ENCODE results near the gene ATAD1. TPM values are rescaled to one million over a fixed set of nuclear protein-coding genes. Genes with fewer than 3 reads are reported as not detected.

ATAD1 gene
- total RNA-seq, 1 experiment from 2014 or later, result 62.0 TPM

DNA sequence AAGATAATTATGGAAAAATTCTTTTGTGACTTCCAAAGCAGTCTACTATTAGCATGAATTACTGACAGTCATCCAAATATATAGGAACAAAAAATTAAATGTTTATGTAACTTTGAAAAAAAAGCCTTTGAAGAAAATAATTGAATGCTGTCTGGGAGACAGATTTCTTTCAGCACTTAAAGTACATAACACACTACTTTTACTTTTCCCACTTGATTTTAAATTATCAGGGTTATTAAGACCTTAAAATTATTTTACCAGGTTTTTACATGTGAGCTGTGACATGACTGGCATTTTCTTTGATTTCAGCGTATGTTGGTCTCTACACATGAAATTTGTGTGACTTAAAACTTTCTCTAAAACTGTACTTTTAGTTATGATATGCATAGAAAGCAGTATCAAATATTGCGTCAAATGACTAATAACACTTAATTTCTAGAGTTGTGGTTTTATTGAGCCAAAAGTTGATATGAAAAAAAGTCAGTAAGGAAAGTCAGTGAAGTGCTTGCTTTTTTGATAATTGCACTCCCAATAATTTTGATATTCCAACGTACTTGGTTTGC is 48.5 kb upstream of the ATAD1 start:
- in situ Hi-C loops (cut with HindIII; ENCODE audit: low pct_unique_long_range_greater_than_20kb, low sequenced_read_pairs), result no loop called here
- DNase-seq (ENCODE audit: low read depth, low spot score) (no peak), ATAC-seq (no peak)
- Histone ChIP-seq H3K4me3 (ENCODE audit: low read depth in 2 of 2, low read length in 2 of 2) (peak overlapping the region; percentile 67 to 81; a peak in 3 of 4 replicates), H3K4me1 (ENCODE audit: control insufficient read depth, insufficient read depth, low read length) (peaks cover 23% of the 10 kb centered on the region), H3K27ac (ENCODE audit: low read length) (peak overlapping the region; percentile 81), H3K9me3 (ENCODE audit: control insufficient read depth, insufficient read depth, low read depth, low read length) (no peaks in the 10 kb centered on the region), H3K27me3 (ENCODE audit: control insufficient read depth, insufficient read depth, low read length) (no peaks in the 10 kb centered on the region), H3K36me3 (ENCODE audit: control insufficient read depth, insufficient read depth, low read length) (peaks cover 5% of the 10 kb centered on the region)
- no peak for TF ChIP-seq SIN3A (IDR thresholded peaks at IDR 0.05; ENCODE audit: borderline replicate concordance, insufficient read depth, low read depth, low read length)
- BruUV-seq (replicated peaks), result no TSS peak
- intact Hi-C loops (cut with micrococcal nuclease; ENCODE audit: unreplicated experiment), result loop anchor here (5.0 kb wide), 1 partner anchor 91 kb away; no protein-coding TSS in a partner anchor
- POLR2A ChIA-PET, result no interaction called here
- CTCF ChIA-PET, result no interaction called here

DNA sequence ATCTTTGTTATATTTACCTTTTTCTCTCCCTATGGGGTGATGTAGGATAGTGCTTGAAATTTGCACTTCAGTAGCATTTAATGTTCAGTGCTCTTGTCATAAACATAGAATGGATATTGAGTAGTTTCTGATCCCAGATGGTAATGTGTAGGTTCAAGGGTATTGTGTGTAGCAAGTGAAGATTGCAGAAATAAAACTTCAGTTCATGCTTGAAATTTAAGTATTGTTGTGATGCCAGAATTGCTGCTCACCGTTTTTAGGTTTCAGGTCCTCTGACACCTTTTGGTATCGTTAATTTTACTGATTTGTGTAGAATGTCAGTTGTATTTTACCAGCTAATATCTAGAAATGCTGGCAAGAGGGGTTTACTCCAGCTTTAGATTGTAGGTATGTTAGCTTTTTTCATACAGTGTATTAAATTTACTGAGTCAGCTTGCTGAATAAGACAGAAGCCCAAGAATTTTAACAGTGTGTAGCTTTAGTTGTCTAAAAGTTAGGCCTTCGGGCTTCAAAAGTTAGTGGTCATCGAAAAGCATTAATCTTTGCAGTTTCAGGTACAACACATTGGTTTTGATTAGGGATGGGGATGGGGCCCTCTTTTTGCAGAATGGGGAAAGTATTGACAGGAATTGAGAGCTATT is 47.3 kb upstream of the ATAD1 start:
- TF ChIP-seq, protein P1, sequence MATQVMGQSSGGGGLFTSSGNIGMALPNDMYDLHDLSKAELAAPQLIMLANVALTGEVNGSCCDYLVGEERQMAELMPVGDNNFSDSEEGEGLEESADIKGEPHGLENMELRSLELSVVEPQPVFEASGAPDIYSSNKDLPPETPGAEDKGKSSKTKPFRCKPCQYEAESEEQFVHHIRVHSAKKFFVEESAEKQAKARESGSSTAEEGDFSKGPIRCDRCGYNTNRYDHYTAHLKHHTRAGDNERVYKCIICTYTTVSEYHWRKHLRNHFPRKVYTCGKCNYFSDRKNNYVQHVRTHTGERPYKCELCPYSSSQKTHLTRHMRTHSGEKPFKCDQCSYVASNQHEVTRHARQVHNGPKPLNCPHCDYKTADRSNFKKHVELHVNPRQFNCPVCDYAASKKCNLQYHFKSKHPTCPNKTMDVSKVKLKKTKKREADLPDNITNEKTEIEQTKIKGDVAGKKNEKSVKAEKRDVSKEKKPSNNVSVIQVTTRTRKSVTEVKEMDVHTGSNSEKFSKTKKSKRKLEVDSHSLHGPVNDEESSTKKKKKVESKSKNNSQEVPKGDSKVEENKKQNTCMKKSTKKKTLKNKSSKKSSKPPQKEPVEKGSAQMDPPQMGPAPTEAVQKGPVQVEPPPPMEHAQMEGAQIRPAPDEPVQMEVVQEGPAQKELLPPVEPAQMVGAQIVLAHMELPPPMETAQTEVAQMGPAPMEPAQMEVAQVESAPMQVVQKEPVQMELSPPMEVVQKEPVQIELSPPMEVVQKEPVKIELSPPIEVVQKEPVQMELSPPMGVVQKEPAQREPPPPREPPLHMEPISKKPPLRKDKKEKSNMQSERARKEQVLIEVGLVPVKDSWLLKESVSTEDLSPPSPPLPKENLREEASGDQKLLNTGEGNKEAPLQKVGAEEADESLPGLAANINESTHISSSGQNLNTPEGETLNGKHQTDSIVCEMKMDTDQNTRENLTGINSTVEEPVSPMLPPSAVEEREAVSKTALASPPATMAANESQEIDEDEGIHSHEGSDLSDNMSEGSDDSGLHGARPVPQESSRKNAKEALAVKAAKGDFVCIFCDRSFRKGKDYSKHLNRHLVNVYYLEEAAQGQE (IDR thresholded peaks at IDR 0.05; ENCODE audit: insufficient read depth in 1 of 2, low read depth in 2 of 2, low read length in 1 of 2), result no peak
- TF ChIP-seq POLR2AphosphoS5 (IDR thresholded peaks at IDR 0.05; ENCODE audit: low read depth, low read length) (no peak), TCF7L2 (IDR thresholded peaks at IDR 0.05; ENCODE audit: low read depth, low read length) (no peak), SIN3A (IDR thresholded peaks at IDR 0.05; ENCODE audit: borderline replicate concordance, insufficient read depth, low read depth, low read length) (no peak)
- TF ChIP-seq, protein P2, sequence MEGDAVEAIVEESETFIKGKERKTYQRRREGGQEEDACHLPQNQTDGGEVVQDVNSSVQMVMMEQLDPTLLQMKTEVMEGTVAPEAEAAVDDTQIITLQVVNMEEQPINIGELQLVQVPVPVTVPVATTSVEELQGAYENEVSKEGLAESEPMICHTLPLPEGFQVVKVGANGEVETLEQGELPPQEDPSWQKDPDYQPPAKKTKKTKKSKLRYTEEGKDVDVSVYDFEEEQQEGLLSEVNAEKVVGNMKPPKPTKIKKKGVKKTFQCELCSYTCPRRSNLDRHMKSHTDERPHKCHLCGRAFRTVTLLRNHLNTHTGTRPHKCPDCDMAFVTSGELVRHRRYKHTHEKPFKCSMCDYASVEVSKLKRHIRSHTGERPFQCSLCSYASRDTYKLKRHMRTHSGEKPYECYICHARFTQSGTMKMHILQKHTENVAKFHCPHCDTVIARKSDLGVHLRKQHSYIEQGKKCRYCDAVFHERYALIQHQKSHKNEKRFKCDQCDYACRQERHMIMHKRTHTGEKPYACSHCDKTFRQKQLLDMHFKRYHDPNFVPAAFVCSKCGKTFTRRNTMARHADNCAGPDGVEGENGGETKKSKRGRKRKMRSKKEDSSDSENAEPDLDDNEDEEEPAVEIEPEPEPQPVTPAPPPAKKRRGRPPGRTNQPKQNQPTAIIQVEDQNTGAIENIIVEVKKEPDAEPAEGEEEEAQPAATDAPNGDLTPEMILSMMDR (IDR thresholded peaks at IDR 0.05), result no peak
- in situ Hi-C loops (cut with HindIII; ENCODE audit: low pct_unique_long_range_greater_than_20kb, low sequenced_read_pairs), result no loop called here
- Histone ChIP-seq H3K27ac (ENCODE audit: low read length) (peak overlapping the region; percentile 81), H3K9me3 (ENCODE audit: control insufficient read depth, insufficient read depth, low read depth, low read length) (no peaks in the 10 kb centered on the region), H3K36me3 (ENCODE audit: control insufficient read depth, insufficient read depth, low read length) (peaks cover 5% of the 10 kb centered on the region), H3K27me3 (ENCODE audit: control insufficient read depth, insufficient read depth, low read length) (no peaks in the 10 kb centered on the region), H3K4me1 (ENCODE audit: control insufficient read depth, insufficient read depth, low read length) (peaks cover 28% of the 10 kb centered on the region), H3K4me3 (ENCODE audit: low read depth in 2 of 2, low read length in 2 of 2) (peak overlapping the region; percentile 67 to 81)
- no peak for ATAC-seq
- DNase-seq (ENCODE audit: low read depth, low spot score), result no peak
- CTCF ChIA-PET, result interaction anchor here (0.6 kb wide), 1 partner anchor 53 kb away, joined by 3 read pairs; no protein-coding TSS in a partner anchor
- BruUV-seq (replicated peaks), result TSS peak; percentile 59
- intact Hi-C loops (cut with micrococcal nuclease; ENCODE audit: unreplicated experiment), result loop anchor here (5.0 kb wide), 1 partner anchor 92 kb away; no protein-coding TSS in a partner anchor
- POLR2A ChIA-PET, result no interaction called here

Data from Panc1 (cell line).